GM19438 (cell line): ENCODE data around the gene RELB.

Experiments used
- ATAC-seq: cut with Tn5 transposase; IDR thresholded peaks from one replicate; pipeline ENCODE4 v1.9.1; 2021; ENCODE audit warnings: low read depth; ENCODE audit not compliant: unreplicated experiment

The RELB gene

DNA sequence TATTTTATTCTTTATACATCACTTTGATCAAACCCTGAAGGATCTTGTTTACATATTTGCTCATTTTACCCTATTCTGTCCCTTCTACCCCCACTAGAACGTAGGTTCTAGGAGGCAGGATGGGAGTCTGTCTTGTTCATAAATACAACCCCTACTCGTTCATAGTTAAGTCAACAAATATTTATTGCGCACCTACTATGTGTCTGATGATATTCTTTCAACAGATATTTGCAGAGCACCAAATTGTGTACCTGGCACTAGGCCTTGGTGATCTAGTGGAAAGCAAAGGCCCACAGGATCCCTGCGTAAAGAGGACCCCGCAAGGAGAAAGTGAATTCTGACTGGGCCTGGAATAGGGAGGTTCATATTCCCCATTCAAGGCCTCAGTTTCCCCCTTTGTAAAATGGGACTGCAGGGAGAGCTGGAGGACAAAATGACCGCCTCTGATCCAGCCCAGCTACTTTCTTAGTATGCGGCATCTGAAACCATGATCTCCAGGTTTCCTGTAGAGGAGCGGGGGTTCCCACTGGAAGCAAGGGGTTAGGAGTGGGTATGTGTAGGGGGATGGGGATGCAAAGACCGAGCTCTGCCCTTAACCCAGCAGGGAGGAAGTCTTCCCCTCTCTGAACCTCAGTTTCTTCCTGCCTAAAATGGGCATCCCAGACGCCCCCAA is 77.3 kb downstream of the RELB start:
- no peak for ATAC-seq

- ATAC-seq = no peak
Measured at GRCh38 chr19:45079063-45079910, 78.0 kb downstream of the RELB start, which contains the start of gene GEMIN7. TSS of gene GEMIN7 (plus strand) at chr19:45079260. CDS start at chr19:45090115, 10,855 bp downstream.

GRCh38 chr19:45079911-45080370 is 78.7 kb downstream of the RELB start:
- ATAC-seq = no peak

GRCh38 chr19:45082170-45082569 is 80.9 kb downstream of the RELB start:
- no peak for ATAC-seq

DNA sequence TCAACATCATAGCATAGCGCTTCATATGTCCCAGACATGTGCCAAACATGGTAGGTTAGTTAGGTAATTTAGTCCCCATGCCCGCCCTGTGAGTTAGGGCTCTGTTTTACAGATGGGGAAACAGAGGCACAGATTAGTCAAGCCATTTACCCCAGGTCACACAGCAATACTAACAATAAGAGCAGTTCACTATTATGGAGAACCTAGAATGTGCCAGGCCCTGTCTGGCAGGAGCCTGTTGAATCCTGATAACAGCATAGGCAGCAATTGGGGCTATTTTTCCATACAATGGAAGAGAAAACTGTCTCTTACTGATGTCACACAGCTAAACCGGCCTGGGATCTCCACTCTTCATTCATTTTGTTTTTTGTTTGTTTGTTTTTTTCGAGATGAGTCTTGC is 85.2 kb downstream of the RELB start:
- no peak for ATAC-seq

- ATAC-seq = no peak
Measured at GRCh38 chr19:45087531-45087930, 86.3 kb downstream of the RELB start.
